ENCODE results near the gene TTLL9.

GRCh38 chr20:31830406-31830981 is 39.9 kb upstream of the TTLL9 start:
- no peak for TF ChIP-seq CTCF (IDR thresholded peaks at IDR 0.05)
- TF ChIP-seq POLR2A (IDR thresholded peaks at IDR 0.05), result no peak

Data from thyroid gland (tissue), 4 donors.